Calu3 (cell line): ENCODE measurements around the gene SORBS1. TPM values are rescaled to one million over a fixed set of nuclear protein-coding genes. Genes with fewer than 3 reads are reported as not detected.

Experiments used
- BruUV-seq: library from RNA; stranded (reverse); fragments of 400-500 nt; replicated peaks from 2 replicates; lab custom pipeline; 2021; lab: Mats Ljungman, UMichigan
- CTCF ChIA-PET: fragments of 300-600 bp; sonication (Branson Sonifier 250); formaldehyde crosslinking; loops from one replicate; lab custom pipeline; 2022; ENCODE audit warnings: antibody characterized with exemption; lab: Charles Lee
- DNase-seq: peaks from one replicate; pipeline ENCODE4 v3.0.0; 2022
- H3K27ac Mint-ChIP-seq: one replicate; pipeline ENCODE4 v1.8.0; 2022; ENCODE audit warnings: mixed read lengths; ENCODE audit not compliant: unreplicated experiment
- H3K27me3 Mint-ChIP-seq: one replicate; pipeline ENCODE4 v1.8.0; 2022; ENCODE audit warnings: mixed read lengths; ENCODE audit not compliant: unreplicated experiment
- H3K36me3 Mint-ChIP-seq: one replicate; pipeline ENCODE4 v1.8.0; 2022; ENCODE audit warnings: mild to moderate bottlenecking, moderate library complexity, mixed read lengths; ENCODE audit not compliant: insufficient read depth, unreplicated experiment
- H3K4me1 Mint-ChIP-seq: one replicate; pipeline ENCODE4 v1.8.0; 2022; ENCODE audit warnings: mild to moderate bottlenecking, low read depth, mixed read lengths; ENCODE audit not compliant: unreplicated experiment
- H3K4me3 Mint-ChIP-seq: one replicate; pipeline ENCODE4 v1.8.0; 2022; ENCODE audit warnings: mild to moderate bottlenecking, low read depth, moderate library complexity, mixed read lengths; ENCODE audit not compliant: unreplicated experiment
- H3K9me3 Mint-ChIP-seq: one replicate; pipeline ENCODE4 v1.8.0; 2022; ENCODE audit warnings: low read depth, mixed read lengths; ENCODE audit not compliant: unreplicated experiment
- CTCF ChIP-seq: fragments of 200-600 bp; IDR thresholded peaks from one replicate; pipeline ENCODE4 v1.8.0; 2022; ENCODE audit warnings: antibody characterized with exemption; ENCODE audit not compliant: unreplicated experiment
- intact Hi-C: fragments of 100-400 bp; cut with micrococcal nuclease; formaldehyde crosslinking; loops from one replicate; pipeline ENCODE4 v1.10.0; 2022; ENCODE audit not compliant: unreplicated experiment
- total RNA-seq: library from RNA; stranded (reverse); gene quantifications from 2 replicates; pipeline ENCODE4 v1.2.3, GENCODE V29; 2022

The SORBS1 gene
- total RNA-seq, 1 experiment from 2014 or later = 2.8 TPM

GRCh38 chr10:95305606-95306317 lies 255.4 kb downstream of the SORBS1 start:
- BruUV-seq = no TSS peak
- H3K4me1 Mint-ChIP-seq = peaks cover 35% of the 10 kb centered on the region
- peaks cover 7% of the 10 kb centered on the region for H3K27me3 Mint-ChIP-seq
- no peak for TF ChIP-seq CTCF
- no peak overlapping the region for H3K4me3 Mint-ChIP-seq
- DNase-seq = no peak
- H3K27ac Mint-ChIP-seq = no peak overlapping the region
- intact Hi-C loops = loop anchor here (5.0 kb wide), 2 partner anchors 42 to 58 kb away; no protein-coding TSS in a partner anchor
- H3K36me3 Mint-ChIP-seq = peaks cover 6% of the 10 kb centered on the region
- CTCF ChIA-PET = no interaction called here
- H3K9me3 Mint-ChIP-seq = no peaks in the 10 kb centered on the region

- H3K27me3 Mint-ChIP-seq = no peaks in the 10 kb centered on the region
- intact Hi-C loops = loop anchor here (5.0 kb wide), 2 partner anchors 42 to 58 kb away; no protein-coding TSS in a partner anchor
- no peak for DNase-seq
- H3K27ac Mint-ChIP-seq = no peak overlapping the region
- CTCF ChIA-PET = no interaction called here
- BruUV-seq = no TSS peak
- H3K9me3 Mint-ChIP-seq = no peaks in the 10 kb centered on the region
- no peak for TF ChIP-seq CTCF
- H3K36me3 Mint-ChIP-seq = peaks cover 6% of the 10 kb centered on the region
- peaks cover 29% of the 10 kb centered on the region for H3K4me1 Mint-ChIP-seq
- H3K4me3 Mint-ChIP-seq = no peak overlapping the region
Observed at GRCh38 chr10:95304976-95305375, 256.2 kb downstream of the SORBS1 start.

- peaks cover 23% of the 10 kb centered on the region for H3K4me1 Mint-ChIP-seq
- DNase-seq = no peak
- no peak for TF ChIP-seq CTCF
- intact Hi-C loops = no loop called here
- no peaks in the 10 kb centered on the region for H3K27me3 Mint-ChIP-seq
- H3K9me3 Mint-ChIP-seq = no peaks in the 10 kb centered on the region
- no peak overlapping the region for H3K27ac Mint-ChIP-seq
- no peak overlapping the region for H3K4me3 Mint-ChIP-seq
- H3K36me3 Mint-ChIP-seq = peaks cover 6% of the 10 kb centered on the region
- CTCF ChIA-PET = no interaction called here
- BruUV-seq = no TSS peak
Observed at GRCh38 chr10:95304463-95304862, 256.7 kb downstream of the SORBS1 start.

- Mint-ChIP-seq H3K36me3 (peaks cover 6% of the 10 kb centered on the region), H3K27me3 (no peaks in the 10 kb centered on the region)
Observed at GRCh38 chr10:95303950-95304349, 257.2 kb downstream of the SORBS1 start.

More at GRCh38 chr10:95303950-95304349, 257.2 kb downstream of the SORBS1 start:
- CTCF ChIA-PET = no interaction called here
- Mint-ChIP-seq H3K9me3 (no peaks in the 10 kb centered on the region), H3K4me1 (peaks cover 18% of the 10 kb centered on the region), H3K4me3 (no peak overlapping the region), H3K27ac (no peak overlapping the region)
- no TSS peak for BruUV-seq
- intact Hi-C loops = no loop called here
- TF ChIP-seq CTCF = no peak
- no peak for DNase-seq
